NCI-H128 (cell line): Measurements from ENCODE around the gene DHRS7B.
"Not testable (repeated sequence)": the region's sequence is repeated elsewhere in the genome, so short reads cannot be mapped to it uniquely, and the experiment has no call there.

Source experiments
- DNase-seq: peaks from one replicate; lab custom pipeline; 2025; ENCODE audit not compliant: unreplicated experiment; lab: John Stamatoyannopoulos, UW

DHRS7B gene, protein sequence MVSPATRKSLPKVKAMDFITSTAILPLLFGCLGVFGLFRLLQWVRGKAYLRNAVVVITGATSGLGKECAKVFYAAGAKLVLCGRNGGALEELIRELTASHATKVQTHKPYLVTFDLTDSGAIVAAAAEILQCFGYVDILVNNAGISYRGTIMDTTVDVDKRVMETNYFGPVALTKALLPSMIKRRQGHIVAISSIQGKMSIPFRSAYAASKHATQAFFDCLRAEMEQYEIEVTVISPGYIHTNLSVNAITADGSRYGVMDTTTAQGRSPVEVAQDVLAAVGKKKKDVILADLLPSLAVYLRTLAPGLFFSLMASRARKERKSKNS

DNA sequence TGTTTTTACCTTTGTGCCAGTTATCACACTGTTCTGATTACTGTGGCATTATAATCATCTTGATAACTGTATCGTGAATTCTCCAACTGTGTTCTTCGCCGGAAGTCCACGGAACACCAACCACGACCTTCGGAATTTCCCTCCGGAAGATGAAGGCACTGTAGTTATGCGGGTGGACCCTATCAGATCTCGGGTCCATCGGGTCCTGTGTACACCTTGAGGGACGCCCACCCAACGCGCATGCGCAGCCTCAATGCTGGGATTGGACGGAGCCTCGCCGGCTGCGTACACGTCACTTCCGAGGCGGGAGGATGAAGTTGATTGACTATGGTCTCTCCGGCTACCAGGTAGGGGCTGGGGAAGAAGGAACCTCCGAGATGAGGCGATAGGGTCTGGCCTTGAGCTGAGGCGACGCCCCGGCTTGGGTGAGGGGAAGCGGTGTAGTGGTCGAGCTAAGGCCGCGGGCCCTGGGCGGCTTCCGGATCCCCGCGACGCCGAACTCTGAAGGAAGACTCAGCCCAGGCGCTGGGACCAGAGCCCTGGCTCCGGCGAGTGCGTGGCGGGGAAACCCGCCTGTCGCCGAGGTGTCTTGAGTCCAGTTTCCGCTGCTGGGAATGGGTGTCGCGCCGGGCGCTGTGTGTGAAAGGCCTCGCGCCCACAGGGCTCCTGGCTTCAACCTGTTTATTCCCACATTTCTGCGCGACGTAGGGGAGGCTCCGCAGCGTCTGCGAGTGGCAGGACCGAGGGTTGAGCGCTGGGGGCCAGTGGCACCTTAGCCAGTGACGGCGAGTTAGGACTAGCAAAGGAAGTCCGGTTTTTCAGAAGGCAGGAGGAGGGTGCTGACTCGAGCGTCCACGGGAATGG lies at the start of gene DHRS7B:
TSS of gene DHRS7B (plus strand) at position 320 of the 864 bp plus-strand sequence. CDS start at position 328, 8 bp downstream.
- DNase-seq = peak; percentile 91

DNA sequence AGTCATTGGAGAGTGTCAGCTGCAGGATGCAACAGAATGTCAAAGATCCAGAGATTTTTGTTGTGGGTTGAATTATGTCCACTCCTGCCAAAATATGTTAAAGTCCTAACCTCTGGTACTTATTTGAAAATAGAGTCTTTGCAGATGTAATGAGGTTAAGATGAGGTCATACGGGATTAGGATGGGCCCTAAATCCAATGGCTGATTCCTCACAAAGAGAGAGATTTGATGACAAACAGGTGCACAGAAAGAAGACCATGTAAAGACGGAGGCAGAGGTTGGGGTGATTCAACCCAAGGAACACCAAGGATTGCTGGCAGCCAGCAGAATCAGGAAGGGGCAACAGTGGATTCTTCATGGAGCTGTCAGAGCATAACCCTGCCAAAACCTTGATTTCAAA lies 49.5 kb upstream of the DHRS7B start:
- DNase-seq = no peak

DNA sequence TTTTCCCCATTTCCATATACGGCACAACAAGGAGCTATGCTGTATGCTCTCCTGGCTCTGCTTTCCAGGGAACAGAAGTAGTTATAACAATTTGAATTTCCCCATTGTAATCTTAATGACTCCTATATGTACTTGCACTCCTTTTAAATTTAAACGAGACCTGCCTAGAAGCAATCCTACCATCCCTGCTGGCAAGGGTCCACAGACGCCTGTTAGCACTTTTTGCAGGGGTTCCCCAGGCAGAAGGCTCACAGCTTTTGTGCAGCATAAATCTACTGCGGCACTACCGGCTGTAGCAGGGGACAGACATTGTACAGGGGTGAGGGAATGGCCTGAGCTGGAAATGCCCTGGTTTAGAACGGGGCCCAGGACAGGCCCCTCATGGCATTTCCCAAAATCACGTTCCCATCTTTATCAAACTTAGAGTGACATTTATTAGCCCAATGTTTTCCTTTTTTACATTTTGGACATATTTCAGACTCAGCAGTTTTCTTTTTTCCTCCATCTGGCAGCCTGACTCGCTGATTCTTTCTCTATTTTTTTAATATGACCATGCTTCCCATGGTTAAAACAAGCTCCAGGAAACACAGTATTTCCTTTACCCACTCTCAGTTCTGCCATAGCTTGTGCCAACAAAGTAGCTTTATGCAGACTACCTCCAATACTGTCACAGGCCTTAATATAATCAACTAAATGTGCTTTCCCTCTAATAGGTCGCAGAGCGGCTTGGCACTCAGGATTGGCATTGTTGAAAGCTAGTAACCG lies 48.6 kb upstream of the DHRS7B start:
- no peak for DNase-seq

DNA sequence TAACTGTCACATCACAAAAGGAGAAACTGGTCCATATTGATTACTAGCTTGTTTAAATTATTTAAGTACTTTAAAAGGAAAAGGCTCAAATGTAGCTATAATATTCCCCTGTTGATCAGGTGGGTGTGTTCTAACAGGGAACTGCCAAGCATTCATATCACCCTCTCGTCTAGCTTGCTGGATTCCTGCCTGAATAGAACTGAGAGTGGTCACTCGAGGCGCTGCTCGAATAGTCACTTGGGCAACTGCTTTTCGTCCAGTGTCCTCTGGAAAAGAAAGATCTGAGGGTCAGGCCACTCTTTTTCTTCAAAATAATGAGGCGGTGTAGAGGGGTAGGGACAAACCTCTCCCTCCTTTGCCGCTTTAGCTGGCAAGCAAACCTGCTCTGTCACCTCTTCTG lies 47.6 kb upstream of the DHRS7B start:
- no peak for DNase-seq

DNA sequence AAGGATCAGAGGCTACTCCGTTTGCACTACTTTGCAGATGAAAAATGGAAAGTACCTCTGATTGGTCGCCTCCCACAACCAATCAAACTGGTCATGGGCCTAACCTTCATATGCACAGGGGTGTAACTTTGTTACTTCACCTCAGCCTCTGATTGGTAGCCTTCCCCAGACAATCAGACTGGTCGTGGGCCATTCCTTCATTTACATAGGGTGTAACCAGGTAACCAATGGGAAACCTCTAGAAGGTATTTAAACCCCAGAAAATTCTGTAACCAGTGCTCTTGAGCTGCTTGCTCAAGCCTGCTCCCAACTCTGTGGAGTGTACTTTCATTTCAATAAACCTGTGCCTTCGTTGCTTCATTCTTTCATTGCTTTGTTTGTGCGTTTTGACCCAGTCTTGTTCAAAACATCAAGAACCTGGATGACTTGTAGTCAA lies 44.7 kb upstream of the DHRS7B start:
- DNase-seq = no peak

DNA sequence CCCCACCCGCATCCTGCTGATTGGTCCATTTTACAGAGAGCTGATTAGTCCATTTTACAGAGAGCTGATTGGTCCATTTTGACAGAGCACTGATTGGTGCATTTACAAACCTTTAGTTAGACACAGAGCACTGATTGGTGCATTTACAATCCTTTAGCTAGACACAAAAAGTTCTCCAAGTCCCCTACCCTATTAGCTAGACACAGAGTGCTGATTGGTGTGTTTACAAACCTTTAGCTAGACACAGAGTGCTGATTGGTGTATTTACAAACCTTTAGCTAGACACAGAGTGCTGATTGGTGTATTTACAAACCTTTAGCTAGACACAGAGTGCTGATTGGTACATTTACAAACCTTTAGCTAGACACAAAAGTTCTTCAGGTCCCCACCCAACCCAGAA lies 41.5 kb upstream of the DHRS7B start:
- DNase-seq = not testable (repeated sequence)

DNA sequence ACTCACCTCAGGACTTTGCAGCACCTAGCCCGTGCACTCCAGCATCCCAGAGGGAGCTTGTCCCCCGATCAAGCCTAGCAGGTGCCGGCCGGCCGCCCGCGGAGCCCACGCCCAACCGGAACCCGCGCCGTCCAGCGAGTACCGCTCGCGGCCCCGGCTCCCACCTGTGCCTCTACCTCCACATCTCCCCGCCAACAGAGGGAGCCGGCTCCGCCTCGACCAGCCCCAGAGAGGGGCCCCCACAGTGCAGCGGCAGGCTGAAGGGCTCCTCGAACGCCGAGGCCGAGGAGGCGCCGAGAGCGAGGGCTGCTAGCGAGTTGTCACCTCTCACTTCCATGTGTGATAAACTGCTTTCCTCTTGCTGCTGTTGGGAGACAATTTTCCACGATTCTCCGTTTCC lies 41.1 kb upstream of the DHRS7B start:
- no peak for DNase-seq

DNA sequence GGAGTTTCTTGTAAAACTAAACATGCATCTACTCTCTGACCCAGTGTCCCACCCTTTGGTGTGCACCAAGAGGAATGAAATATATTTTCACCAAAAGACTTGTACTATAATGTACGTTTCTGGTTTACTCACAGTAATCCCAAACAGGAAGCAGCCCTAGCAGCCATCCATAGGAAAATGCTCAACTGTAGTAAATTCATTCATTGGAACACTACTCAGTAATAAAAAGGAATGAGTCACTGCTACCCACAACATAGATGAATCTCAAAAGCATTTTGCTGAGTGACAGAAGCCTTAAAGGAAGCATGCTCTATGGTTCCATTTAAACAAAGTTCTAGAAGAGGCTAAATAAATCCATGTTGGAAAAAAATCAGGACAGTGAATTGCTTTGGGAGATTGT lies 37.6 kb upstream of the DHRS7B start:
- no peak for DNase-seq

DNA sequence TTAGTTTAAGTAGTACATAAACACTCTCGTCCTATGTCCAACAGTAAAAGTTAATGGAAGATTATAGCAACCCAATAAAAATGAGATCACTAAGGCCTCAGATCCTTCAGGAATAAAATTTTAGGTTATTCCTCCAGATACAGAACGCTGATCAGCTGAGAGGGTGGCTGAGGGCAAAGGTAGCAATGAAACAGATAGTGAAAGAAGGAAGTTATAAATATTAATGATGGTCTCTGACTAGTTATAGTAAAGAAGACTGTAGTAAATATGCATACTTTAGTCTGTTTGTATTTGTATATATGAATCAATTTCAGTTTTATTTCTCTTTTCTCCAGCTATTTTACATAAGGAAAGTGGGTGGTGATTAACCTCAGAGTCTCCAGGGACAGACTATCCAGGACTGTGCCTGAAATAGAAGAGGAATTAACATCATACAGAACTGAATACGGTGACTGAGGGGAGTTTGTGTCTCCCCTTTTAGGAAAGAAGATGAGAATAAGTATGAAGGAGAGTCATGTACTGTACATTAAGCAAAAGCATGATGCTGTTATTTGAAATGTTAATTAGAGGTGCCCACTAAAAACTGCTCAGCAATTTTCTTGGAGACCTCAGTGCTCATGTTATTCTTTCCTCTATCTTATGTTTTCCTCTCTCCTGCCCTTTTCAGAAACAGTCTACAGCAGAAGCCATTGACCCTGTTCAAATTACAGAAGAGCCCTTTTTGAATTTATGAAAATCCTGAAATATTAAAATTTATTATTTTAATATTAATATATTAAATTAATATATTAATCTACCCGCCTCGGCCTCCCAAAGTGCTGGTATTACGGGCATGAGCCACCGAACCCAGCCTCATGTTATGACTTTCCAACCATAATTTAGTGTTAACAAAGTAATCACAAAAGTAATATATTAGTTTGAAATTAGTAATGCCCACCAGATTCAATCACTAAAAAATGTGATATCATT lies 36.5 kb upstream of the DHRS7B start:
- DNase-seq = no peak

DNA sequence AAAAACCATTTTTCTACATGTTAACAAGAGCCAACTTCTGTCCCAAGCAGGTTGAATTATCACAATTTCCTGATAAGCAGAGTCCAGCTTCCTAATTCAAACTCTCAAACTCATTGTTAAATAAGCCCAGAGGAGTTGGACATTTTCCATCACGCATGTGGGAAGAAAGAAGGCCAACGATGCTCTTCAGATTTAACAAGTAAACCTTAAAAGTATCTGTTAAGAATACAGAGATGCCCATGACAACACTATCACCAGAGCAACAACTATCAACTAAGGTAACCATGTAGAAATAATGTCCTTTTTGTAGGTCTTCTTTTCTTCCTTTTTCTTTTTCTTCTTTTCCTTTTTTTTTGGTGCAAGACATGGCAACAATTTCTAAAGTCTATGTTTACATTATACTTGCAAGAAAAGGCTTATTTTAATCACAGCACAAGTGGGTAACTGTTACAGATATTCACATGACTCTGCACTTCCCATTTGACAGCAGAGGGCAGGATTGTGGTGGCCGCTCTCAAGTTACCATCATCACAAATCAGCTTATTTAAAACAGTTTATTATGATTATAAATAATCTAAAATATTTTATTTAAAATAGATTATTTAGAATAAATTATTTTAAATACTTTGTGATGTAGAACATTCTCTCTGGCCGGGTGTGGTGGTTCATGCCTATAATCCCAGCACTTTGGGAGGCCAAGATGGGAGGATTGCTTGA lies 35.7 kb upstream of the DHRS7B start:
- DNase-seq = no peak

DNA sequence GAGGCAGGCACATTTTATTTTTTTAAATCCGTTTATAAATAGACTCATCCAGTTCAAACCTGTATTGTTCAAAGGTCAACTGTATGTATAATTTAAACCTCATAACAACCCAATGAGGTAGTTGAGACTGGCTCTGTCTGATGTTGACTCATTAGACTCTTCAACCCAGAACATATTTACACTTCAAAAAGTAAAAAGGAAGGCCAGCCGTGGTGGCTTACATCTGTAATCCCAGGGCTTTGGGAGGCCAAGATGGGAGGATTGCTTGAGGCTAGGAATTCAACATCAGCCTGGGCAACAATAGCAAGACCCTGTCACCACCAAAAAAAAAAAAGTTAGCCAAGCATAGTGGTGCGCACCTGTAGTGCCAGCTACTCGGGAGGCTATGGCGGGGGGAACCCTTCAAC lies 32.5 kb upstream of the DHRS7B start:
- DNase-seq = no peak

DNA sequence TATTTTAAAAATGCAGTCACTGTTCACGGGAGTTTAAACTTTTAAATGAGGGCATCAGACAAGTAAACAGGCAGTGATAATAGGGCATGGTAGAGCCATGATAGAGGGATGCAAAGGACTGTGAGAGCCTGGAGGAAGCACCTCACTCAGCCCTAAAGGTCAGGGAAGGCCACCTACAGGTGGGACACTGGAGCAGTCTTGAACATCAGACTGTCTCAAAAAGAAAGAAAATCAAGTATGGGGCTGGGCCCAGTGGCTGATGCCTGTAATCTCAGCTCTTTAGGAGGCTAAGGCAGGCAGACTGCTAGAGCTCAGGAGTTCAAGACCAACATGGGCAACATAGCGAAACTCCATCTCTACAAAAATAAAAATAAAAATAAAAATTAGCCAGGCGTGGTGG lies 31.0 kb upstream of the DHRS7B start:
- DNase-seq = no peak

DNA sequence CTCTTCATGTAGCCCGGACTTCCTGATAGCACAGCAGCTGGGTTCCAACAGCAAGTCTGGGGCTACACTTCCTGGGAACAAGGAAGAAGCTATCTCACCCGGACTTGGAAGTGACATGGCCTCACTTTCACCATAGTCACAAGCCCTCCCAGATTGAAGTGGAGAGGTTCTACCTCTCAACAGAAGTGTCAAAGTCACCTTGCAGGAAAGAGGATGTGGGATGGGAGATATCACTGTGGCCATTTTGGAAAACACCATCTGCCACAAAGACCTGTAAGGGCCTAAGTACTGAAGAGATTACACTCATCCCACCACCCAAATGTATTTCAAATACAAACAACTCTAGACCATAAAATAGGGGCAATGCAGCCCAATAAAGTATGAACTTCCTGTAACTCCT lies 29.9 kb upstream of the DHRS7B start:
- DNase-seq = no peak

DNA sequence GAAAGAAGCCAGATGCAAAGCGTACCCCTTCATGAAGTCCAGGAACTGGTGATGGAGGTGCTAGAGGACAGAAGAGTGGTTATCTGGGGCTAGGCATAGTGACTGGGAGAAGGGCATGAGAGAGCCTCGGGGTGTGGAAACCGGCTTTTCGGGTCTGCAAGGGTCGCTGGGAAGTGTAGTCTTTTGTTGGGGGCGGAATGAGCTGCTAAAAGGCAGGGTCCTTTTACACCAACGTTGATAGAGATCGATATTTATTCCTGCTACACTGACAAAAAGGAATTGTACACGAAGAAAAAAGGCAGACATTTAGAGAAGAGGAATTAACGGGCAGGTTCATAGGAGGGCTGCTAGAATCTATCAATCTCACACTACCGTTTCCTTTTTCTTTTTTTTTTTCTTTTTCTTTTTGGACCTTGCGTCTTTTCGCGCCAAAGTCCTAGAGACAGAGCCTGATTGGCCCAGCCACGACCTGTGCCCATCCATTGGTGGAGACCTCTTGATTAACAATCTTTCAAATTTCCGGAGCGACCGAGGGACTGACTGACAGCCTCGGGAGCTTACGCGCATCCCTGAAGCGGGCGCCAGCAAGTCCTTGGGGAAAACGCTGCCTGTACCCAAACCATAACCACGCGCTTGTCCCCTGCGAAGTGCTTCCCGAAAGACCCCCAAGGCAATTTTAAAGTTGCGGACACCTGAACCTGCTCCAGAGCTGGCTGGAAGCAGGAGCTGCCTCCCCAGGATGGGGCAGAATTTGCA lies 27.7 kb upstream of the DHRS7B start:
- peak; percentile 50 for DNase-seq

DNA sequence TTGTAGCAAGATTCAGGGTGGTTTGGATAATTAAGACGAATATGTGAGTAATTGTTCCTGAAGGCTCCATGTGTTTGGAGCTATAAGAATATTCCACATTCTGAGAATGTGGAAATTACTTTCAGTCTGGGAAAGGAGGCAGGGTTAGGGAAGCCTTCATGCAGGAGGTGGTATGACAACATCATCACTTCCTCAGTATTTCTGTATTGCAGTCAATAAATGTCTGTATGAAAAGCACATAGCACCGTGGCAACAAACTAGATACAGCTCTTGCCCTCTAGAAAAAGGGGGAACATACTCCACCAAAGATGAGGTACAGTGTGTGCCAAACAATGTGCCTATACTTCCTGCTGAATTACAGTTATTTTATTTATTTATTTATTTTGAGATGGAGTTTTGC lies 26.1 kb upstream of the DHRS7B start:
- DNase-seq = no peak

DNA sequence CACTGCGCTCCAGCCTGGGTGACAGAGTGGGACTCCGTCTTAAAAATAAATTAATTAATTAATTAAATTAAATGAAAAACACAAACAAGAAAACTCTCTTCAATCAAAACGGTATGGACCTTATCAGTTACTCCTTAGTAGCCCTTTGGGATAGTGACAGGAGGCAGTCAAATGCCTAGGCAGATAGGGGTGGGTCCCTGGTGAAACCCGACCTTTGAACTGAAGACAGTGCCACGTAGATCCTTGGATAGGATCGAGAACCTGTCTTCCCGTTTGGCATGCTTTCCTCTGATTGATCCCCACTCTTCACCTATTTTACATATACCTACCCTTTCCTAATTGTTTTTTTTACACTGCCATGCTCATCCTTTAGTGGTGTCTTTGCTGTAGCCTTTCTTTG lies 22.2 kb upstream of the DHRS7B start:
- no peak for DNase-seq

DNA sequence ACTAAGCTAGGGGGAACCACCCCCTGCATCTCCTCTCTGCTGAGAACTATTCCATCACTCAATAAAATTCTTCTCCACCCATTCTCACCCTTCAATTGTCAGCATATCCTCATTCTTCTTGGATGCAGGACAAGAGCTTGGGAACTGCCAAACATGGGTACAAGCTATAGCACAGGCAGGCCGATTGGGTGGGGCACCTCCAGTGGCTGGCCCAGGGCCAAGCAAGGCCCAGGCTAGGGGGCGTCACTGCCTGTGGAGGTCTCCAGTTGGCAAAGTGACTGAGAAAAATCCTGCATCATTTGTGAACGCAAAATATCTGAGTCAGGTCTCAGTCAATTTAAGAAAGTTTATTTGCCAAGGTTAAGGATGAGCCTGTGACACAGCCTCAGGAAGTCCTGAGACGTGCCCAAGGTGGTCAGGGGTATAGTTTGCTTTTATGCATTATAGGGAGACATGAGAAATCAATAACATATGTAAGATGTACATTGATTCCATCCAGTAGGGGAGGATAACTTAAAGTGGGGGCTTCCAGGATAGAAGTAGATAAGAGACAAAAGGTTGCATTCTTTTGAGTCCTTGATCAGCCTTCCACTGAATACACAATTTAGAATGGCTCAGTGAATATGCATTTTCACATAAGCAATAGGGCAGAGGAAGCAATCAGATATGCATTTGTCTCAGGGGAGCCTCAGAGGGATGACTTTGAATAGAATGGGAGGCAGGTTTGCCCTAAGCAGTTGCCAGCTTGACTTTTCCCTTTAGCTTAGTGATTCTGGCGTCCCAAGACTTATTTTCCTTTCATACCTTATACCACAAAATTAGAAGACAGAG lies 21.5 kb upstream of the DHRS7B start:
- DNase-seq = no peak

DNA sequence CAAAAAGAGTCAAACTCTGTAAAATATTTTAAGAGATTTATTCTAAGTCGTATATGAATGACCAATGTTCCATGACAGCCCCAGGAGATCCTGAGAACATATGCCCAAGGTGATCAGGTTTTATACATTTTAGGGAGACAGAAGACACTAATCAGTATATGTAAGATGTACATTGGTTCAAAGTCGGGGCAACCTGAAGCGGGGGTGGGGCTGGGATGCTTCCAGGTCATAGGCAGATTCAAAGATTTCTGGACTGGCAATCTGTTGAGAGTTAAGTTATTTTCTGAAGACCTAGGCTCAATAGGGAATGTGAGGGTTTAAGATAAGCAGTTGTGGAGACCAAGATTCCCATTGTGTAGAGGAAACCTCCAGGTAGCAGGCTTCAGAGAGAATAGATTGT lies 20.4 kb upstream of the DHRS7B start:
- no peak for DNase-seq
